Activated T-helper 2 cell treated with anti-CD3 and anti-CD28 coated beads, Interferon-gamma antibody, Interleukin-2, Interleukin-4, amounts not matched to agents 10 μg/mL and 5 μg/mL and 100 μg/mL, durations not matched to agents 14 hours and 24 hours and 36 hours (primary cell): ENCODE measurements around the gene SPAAR. TPM values are rescaled to one million over a fixed set of nuclear protein-coding genes. Genes with fewer than 3 reads are reported as not detected.

Experiments
- DNase-seq: peaks from one replicate; pipeline ENCODE4 v3.0.0; 2021; ENCODE audit warnings: low spot score
- H3K27ac Mint-ChIP-seq: one replicate; pipeline ENCODE4 v1.8.0; 2021; ENCODE audit warnings: mixed read lengths
- H3K27me3 Mint-ChIP-seq: one replicate; pipeline ENCODE4 v1.8.0; 2021; ENCODE audit warnings: low read depth, mixed read lengths
- H3K36me3 Mint-ChIP-seq: one replicate; pipeline ENCODE4 v1.8.0; 2021; ENCODE audit warnings: low read depth, mixed read lengths
- H3K4me1 Mint-ChIP-seq: one replicate; pipeline ENCODE4 v1.8.0; 2021; ENCODE audit warnings: low read depth, mixed read lengths
- H3K4me3 Mint-ChIP-seq: one replicate; pipeline ENCODE4 v1.8.0; 2021; ENCODE audit warnings: low read depth, mild to moderate bottlenecking, moderate library complexity, mixed read lengths
- H3K9me3 Mint-ChIP-seq: one replicate; pipeline ENCODE4 v1.8.0; 2021; ENCODE audit warnings: mixed read lengths
- intact Hi-C: fragments of 100-400 bp; cut with micrococcal nuclease; formaldehyde crosslinking; loops from one replicate; pipeline ENCODE4 v1.15.1; 2023
- total RNA-seq: library from RNA; stranded (reverse); gene quantifications from 2 replicates; pipeline ENCODE4 v1.2.3, GENCODE V29; 2022

Gene SPAAR
- not detected in 2 replicates for total RNA-seq

- no peak within 1 kb of the TSS for H3K27ac Mint-ChIP-seq
Measured at GRCh38 chr9:35909274-35909673, at the start of gene SPAAR. Gene SPAAR (plus strand): TSS chr9:35909490. CDS start chr9:35910464, 974 bp downstream.

GRCh38 chr9:35859990-35860339, 49.3 kb upstream of the SPAAR start:
- DNase-seq, result no peak
- no peaks in the 10 kb centered on the region for H3K36me3 Mint-ChIP-seq

More at GRCh38 chr9:35909274-35909673, at the start of gene SPAAR:
- H3K4me1 Mint-ChIP-seq, result peaks cover 38% of the 10 kb centered on the region
- H3K4me3 Mint-ChIP-seq, result no peak within 1 kb of the TSS
- intact Hi-C loops, result no loop called here
- peaks cover 3% of the 10 kb centered on the region for H3K27me3 Mint-ChIP-seq
- DNase-seq, result no peak
- H3K9me3 Mint-ChIP-seq, result no peaks in the 10 kb centered on the region
- H3K36me3 Mint-ChIP-seq, result no peaks in the 10 kb centered on the region

DNA sequence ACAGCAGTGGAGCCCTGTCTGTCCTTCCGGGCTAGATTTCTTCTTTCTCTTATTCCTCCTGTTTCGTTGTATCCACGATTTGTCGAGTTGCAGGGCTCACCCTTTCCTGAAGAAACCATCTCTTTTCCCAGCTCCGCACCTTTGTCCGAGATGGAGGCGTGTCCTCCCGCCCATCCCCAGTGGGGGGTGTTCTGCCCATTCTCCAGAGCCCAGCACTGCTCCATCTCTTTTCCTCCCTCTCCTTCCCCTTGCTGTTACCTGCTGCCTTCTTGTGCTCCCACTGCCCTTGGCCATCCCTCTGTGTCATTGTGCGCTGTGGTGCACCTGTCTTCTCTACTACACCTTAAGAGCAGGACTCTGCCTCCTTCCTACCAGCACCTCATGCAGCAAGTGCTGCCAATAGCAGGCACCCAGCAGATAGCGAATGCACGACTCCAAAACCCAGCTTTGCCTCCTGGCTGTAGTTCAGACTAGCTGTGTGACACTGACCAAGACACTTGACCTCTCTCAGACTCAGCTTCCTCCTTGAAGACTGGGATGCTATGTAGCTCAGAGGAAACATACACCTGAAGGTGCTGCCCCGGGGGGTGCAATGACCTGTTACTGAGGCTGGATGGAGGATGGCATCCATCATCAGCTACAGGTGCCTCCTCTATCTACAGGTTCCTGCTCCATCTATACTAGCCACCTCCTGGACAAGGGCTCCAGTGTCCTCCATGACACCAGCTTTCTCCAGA, 48.0 kb upstream of the SPAAR start:
- no peaks in the 10 kb centered on the region for H3K4me1 Mint-ChIP-seq
- no peaks in the 10 kb centered on the region for H3K9me3 Mint-ChIP-seq
- no peaks in the 10 kb centered on the region for H3K36me3 Mint-ChIP-seq
- no peak overlapping the region for H3K27ac Mint-ChIP-seq
- intact Hi-C loops, result no loop called here
- DNase-seq, result no peak
- peaks cover 10% of the 10 kb centered on the region for H3K27me3 Mint-ChIP-seq
- H3K4me3 Mint-ChIP-seq, result no peak overlapping the region

More at GRCh38 chr9:35859990-35860339, 49.3 kb upstream of the SPAAR start:
- Mint-ChIP-seq H3K4me3 (no peak overlapping the region), H3K9me3 (no peaks in the 10 kb centered on the region), H3K27ac (no peak overlapping the region), H3K4me1 (no peaks in the 10 kb centered on the region), H3K27me3 (peaks cover 10% of the 10 kb centered on the region)
- intact Hi-C loops, result no loop called here

GRCh38 chr9:35862328-35862727, 47.0 kb upstream of the SPAAR start:
- Mint-ChIP-seq H3K36me3 (no peaks in the 10 kb centered on the region), H3K4me3 (no peak overlapping the region), H3K27ac (no peak overlapping the region), H3K9me3 (no peaks in the 10 kb centered on the region), H3K4me1 (no peaks in the 10 kb centered on the region), H3K27me3 (peaks cover 10% of the 10 kb centered on the region)
- intact Hi-C loops, result no loop called here
- no peak for DNase-seq

DNA sequence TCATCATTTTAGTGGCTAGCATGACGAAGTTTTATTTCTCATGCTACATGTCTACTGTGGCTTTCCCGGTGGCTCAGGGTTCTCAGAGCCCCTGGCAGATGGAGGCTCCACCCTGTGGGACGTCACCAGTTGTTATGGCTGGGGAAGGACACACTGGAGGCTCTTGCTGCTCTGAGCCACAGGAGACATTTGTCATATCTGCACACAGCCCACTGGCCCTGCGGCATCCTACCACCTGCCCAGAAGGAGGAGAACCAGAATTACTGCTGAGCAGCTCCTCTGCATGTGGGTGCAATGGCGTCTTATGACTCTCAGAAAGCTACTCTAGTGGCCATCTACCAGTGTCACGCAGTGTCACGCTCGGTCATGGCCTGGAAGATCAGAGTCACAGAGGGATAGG, 45.7 kb upstream of the SPAAR start:
- Mint-ChIP-seq H3K27ac (no peak overlapping the region), H3K4me3 (no peak overlapping the region), H3K36me3 (no peaks in the 10 kb centered on the region), H3K9me3 (no peaks in the 10 kb centered on the region), H3K27me3 (peaks cover 9% of the 10 kb centered on the region), H3K4me1 (no peaks in the 10 kb centered on the region)
- intact Hi-C loops, result no loop called here
- DNase-seq, result no peak

DNA sequence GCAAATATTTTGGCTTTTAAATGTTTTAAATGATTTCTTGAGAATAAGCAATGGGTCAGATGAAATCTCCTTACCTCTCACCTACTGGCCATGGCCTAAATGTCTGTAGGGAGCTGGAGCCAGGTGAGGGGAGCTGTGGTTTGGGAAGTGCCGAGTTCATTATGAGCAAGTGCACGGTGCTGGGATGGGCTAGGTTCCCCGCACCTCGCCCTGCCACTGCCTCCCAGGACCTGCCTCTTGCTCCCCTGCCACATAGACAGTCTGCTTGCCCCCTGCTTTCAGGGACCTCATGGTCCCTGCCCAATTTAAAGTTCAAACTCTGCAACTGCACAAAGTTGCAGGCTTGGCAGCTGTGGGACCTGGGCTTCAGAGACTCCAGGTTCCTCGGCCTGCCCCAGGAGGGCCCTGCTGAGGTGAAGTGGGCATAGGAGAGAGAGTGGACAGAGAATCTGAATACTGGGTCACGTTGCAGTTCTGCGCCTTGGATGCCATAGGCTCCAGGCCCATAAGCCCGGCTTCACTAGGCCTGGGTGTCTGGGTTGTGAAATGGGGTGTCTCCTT, 44.5 kb upstream of the SPAAR start:
- no peak overlapping the region for H3K4me3 Mint-ChIP-seq
- no peaks in the 10 kb centered on the region for H3K9me3 Mint-ChIP-seq
- H3K36me3 Mint-ChIP-seq, result no peaks in the 10 kb centered on the region
- DNase-seq, result no peak
- H3K27ac Mint-ChIP-seq, result no peak overlapping the region
- intact Hi-C loops, result no loop called here
- no peaks in the 10 kb centered on the region for H3K4me1 Mint-ChIP-seq
- H3K27me3 Mint-ChIP-seq, result peaks cover 8% of the 10 kb centered on the region

DNA sequence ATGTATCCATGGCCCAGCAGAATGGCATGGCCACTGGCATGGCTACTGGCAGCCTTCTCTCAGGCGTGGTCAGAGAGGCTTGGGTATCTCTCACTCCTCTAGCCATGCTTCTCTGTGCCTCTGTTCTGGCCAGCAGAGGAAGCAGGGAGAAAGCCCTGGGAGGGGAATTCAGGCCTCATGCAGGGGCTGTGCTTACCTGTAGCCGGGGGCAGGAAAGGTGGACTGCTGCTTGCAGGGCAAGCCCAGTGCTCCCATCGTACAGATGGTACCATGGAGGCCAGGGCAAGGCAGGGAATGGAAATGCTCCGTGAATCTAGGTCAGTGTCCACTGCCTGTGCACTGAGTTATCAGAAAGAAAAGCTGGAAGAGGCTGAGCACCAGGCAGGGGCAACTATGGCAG, 41.8 kb upstream of the SPAAR start:
- H3K4me3 Mint-ChIP-seq, result no peak overlapping the region
- no peak overlapping the region for H3K27ac Mint-ChIP-seq
- H3K4me1 Mint-ChIP-seq, result no peaks in the 10 kb centered on the region
- intact Hi-C loops, result no loop called here
- DNase-seq, result no peak
- H3K9me3 Mint-ChIP-seq, result no peaks in the 10 kb centered on the region
- no peaks in the 10 kb centered on the region for H3K27me3 Mint-ChIP-seq
- no peaks in the 10 kb centered on the region for H3K36me3 Mint-ChIP-seq

DNA sequence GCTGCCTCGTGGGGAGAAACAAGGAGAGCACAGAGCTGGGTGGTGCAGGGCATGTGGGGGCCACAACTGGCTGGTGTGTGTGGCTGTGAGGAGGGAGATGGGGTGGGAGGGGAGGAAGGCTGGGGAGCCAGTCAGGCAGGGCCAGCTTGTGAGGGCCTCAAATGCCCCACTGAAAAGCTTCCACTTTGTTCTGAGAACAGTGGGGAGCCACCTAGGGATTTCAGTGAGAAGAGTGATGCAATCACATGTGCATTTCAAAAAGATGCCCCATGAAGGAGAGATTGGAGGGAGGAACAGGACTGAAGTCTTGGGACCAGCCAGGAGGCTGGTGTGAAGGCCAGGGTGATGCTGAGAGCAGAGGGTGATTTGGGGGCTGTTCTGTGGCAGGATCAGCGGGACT, 40.4 kb upstream of the SPAAR start:
- no peaks in the 10 kb centered on the region for H3K27me3 Mint-ChIP-seq
- no peak for DNase-seq
- H3K27ac Mint-ChIP-seq, result no peak overlapping the region
- no peak overlapping the region for H3K4me3 Mint-ChIP-seq
- H3K4me1 Mint-ChIP-seq, result no peaks in the 10 kb centered on the region
- H3K9me3 Mint-ChIP-seq, result no peaks in the 10 kb centered on the region
- H3K36me3 Mint-ChIP-seq, result no peaks in the 10 kb centered on the region
- intact Hi-C loops, result no loop called here

GRCh38 chr9:35869621-35870216, 39.6 kb upstream of the SPAAR start:
- Mint-ChIP-seq H3K27me3 (peaks cover 1% of the 10 kb centered on the region), H3K27ac (no peak overlapping the region), H3K36me3 (no peaks in the 10 kb centered on the region), H3K4me3 (no peak overlapping the region), H3K9me3 (no peaks in the 10 kb centered on the region), H3K4me1 (no peaks in the 10 kb centered on the region)
- intact Hi-C loops, result no loop called here
- no peak for DNase-seq

GRCh38 chr9:35870351-35870923, 38.9 kb upstream of the SPAAR start, which contains the start of gene OR13J1:
Gene OR13J1 (minus strand): TSS chr9:35870401. CDS start chr9:35870401, 0 bp downstream.
- intact Hi-C loops, result no loop called here
- Mint-ChIP-seq H3K36me3 (no peaks in the 10 kb centered on the region), H3K4me1 (no peaks in the 10 kb centered on the region), H3K27ac (no peak within 1 kb of the TSS), H3K9me3 (no peaks in the 10 kb centered on the region), H3K4me3 (no peak within 1 kb of the TSS), H3K27me3 (peaks cover 7% of the 10 kb centered on the region)
- no peak for DNase-seq

DNA sequence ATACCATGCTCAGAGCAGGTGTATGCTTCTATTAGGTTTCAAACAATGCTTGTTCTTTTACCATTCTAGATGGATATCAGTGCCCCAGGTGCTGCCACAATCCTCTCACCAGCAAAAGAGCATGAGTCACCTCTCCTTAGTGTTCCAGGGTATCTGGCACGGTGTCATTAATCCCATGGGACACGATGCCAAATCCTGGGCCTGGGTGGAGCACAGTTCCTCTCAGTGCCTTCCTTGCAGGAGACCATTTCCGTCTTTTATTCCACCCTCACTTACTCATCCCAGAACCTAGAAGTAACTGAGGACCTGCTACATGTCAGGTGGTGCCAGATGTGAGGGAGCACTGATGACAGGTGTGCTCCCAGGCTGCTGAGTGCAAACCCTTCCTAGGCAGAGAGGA, 37.7 kb upstream of the SPAAR start:
- Mint-ChIP-seq H3K36me3 (no peaks in the 10 kb centered on the region), H3K4me1 (no peaks in the 10 kb centered on the region), H3K9me3 (peaks cover 1% of the 10 kb centered on the region), H3K27ac (no peak overlapping the region), H3K4me3 (no peak overlapping the region), H3K27me3 (peaks cover 18% of the 10 kb centered on the region)
- DNase-seq, result no peak
- intact Hi-C loops, result no loop called here

GRCh38 chr9:35872505-35872904, 36.8 kb upstream of the SPAAR start:
- H3K4me3 Mint-ChIP-seq, result no peak overlapping the region
- DNase-seq, result no peak
- no peak overlapping the region for H3K27ac Mint-ChIP-seq
- peaks cover 10% of the 10 kb centered on the region for H3K9me3 Mint-ChIP-seq
- peaks cover 26% of the 10 kb centered on the region for H3K27me3 Mint-ChIP-seq
- H3K36me3 Mint-ChIP-seq, result no peaks in the 10 kb centered on the region
- no peaks in the 10 kb centered on the region for H3K4me1 Mint-ChIP-seq
- intact Hi-C loops, result no loop called here

DNA sequence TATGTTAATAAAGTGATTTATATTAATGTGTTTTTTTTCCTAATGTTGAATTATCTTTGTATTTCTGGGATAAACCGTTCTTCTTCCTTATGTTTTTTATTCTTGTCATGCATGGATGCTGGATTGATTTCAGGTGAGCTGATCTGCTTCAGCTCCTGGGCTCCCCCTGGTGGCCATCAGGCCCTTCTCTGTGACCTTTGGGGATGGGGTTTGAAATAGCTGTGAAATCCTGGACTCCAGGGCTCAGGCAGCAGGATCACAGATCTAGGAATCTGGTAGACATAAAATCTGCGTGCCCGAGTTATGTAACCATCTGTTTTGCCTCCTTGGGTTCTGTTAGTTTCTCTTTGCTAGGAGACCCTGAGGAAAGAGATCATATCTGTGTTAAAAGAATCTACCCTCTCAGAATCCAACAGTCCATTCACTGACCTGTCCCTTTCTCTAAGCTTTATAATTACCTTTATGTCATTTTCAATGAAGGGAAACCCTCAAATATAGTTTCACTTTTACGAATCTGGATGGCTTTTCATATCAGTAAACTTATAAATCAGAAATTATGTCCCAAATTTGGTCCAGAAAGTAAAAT, 26.9 kb upstream of the SPAAR start:
- Mint-ChIP-seq H3K27me3 (peaks cover 33% of the 10 kb centered on the region), H3K9me3 (peaks cover 6% of the 10 kb centered on the region), H3K4me1 (no peaks in the 10 kb centered on the region), H3K4me3 (no peak overlapping the region), H3K36me3 (no peaks in the 10 kb centered on the region), H3K27ac (no peak overlapping the region)
- intact Hi-C loops, result loop anchor here (1.0 kb wide), 2 partner anchors 56 to 92 kb away; no protein-coding TSS in a partner anchor
- DNase-seq, result peak; percentile 55
